ENCODE data around the gene KIF20A. TPM values are rescaled to one million over a fixed set of nuclear protein-coding genes. Genes with fewer than 3 reads are reported as not detected.

The KIF20A gene
- total RNA-seq, 4 donors from 2014 or later, result 33.8 TPM; not detected in 3

DNA sequence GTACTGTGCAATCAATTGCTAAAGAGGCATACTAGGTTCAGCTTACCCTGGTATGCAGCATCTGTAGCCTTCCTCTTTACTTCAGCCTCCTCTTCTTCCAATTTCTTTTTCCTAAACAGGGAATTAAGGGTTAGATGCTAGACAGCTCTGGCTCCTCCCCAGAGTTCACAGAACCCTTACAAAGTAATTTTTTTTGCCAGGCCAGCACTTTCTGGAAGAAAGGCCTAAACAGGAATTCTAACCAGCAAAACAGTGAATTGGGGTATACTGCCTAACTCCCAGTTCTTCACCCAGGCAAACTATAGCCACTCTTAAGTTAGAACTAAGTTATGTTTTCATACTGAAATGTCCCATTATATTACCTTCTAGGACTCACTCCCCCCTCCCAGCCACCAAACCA, 8.6 kb upstream of the KIF20A start:
- intact Hi-C loops (cut with DNase I; ENCODE audit: low total_unique reads), result no loop called here

GRCh38 chr5:138177941-138178515, 884 bp upstream of the KIF20A start:
- Histone ChIP-seq H3K9me3 (no peaks in the 10 kb centered on the region), H3K27me3 (no peaks in the 10 kb centered on the region), H3K4me1 (peaks cover 0 to 4% of the 10 kb centered on the region in 2 donors), H3K27ac (peak overlapping the region; percentile 93 to 95), H3K36me3 (no peaks in the 10 kb centered on the region), H3K4me3 (peak overlapping the region; percentile 59 to 93)
- TF ChIP-seq CTCF (IDR thresholded peaks at IDR 0.05) (no peak), POLR2A (IDR thresholded peaks at IDR 0.05) (no peak)
- DNase-seq, result no peak
- intact Hi-C loops (cut with DNase I; ENCODE audit: low total_unique reads), result no loop called here

More for the DNA sequence above, 8.6 kb upstream of the KIF20A start:
- DNase-seq, result no peak
- Histone ChIP-seq H3K36me3 (no peaks in the 10 kb centered on the region), H3K27me3 (no peaks in the 10 kb centered on the region), H3K27ac (no peak overlapping the region), H3K4me3 (no peak overlapping the region), H3K9me3 (no peaks in the 10 kb centered on the region), H3K4me1 (no peaks in the 10 kb centered on the region)
- TF ChIP-seq POLR2A (IDR thresholded peaks at IDR 0.05), result no peak
- no peak for TF ChIP-seq CTCF (IDR thresholded peaks at IDR 0.05)

DNA sequence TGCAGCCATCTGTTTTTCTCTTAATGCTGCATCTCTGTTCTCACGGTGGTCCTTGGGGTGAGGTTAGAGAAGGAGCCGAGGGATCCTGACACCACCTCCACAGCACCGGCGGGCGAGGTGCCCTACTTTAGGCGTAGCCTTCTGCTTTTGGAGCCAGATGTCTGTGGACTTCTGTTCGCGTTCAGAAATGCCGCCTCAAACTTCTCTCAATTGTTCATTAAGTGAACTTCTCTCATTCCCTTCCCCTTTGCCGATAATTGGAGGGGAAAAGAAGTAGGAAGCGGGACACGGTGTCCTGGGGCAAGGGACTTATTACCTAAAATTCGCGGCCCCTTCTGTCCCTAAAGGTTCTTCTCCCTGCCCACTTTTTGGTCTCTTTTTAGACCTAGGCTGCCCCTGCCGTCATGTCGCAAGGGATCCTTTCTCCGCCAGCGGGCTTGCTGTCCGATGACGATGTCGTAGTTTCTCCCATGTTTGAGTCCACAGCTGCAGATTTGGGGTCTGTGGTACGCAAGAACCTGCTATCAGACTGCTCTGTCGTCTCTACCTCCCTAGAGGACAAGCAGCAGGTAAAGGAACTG, 455 bp downstream of the KIF20A start:
- intact Hi-C loops (cut with DNase I; ENCODE audit: low total_unique reads), result no loop called here

DNA sequence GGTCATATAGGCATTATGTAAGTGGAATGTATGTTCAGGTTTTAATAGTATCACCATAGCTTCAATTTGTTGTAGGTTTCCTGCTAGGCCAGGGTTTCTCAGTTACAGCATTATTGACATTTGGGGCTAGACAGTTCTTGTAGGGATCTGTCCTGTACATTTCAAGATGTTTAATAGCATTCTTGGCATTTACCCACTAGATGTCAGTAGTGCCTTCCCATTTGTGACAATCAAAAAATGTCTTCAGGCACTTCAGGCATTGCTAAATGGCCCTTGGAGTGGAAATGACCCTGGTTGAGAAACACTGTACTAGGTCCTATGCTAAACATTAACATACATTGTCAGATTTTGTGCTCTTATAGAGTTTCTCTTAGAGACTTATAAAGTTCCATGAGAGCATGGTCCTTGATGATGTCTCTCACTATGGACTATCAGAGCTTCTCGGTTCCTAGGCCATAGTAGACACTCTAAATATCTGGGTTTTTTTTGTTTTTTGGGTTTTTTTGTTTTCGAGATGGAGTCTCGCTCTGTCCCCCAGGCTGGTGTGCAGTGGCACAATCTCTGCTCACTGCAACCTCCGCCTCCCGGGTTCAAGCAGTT, 1.4 kb downstream of the KIF20A start:
- Histone ChIP-seq H3K9me3 (no peaks in the 10 kb centered on the region), H3K4me3 (no peak overlapping the region), H3K4me1 (peaks cover 0 to 4% of the 10 kb centered on the region in 2 donors), H3K27ac (no peak overlapping the region), H3K36me3 (no peaks in the 10 kb centered on the region), H3K27me3 (no peaks in the 10 kb centered on the region)
- DNase-seq, result no peak
- TF ChIP-seq POLR2A (IDR thresholded peaks at IDR 0.05) (no peak), CTCF (IDR thresholded peaks at IDR 0.05) (no peak)
- intact Hi-C loops (cut with DNase I; ENCODE audit: low total_unique reads), result no loop called here

More for the DNA sequence above, 455 bp downstream of the KIF20A start:
- Histone ChIP-seq H3K4me3 (peak overlapping the region; percentile 59 to 93), H3K27ac (no peak overlapping the region), H3K36me3 (no peaks in the 10 kb centered on the region), H3K4me1 (peaks cover 0 to 4% of the 10 kb centered on the region in 2 donors), H3K9me3 (no peaks in the 10 kb centered on the region), H3K27me3 (no peaks in the 10 kb centered on the region)
- DNase-seq, result no peak
- no peak for TF ChIP-seq POLR2A (IDR thresholded peaks at IDR 0.05)
- TF ChIP-seq CTCF (IDR thresholded peaks at IDR 0.05), result no peak

DNA sequence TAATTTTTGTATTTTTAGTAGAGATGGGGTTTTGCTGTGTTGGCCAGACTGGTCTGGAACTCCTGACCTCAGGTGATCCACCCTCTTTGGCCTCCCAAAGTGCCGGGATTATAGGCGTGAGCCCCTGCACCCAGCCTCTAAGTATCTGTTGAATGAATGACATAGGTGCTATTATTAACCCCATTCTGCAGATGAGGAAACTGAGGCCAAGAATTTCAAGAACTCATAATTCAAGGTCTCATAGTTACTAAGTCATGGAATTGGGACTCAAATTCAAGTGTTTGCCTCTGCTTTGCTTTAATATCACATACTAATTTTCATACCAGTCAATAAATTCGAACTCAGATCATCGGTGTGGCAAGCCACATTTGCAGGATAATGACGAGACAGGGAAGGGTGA, 1.9 kb downstream of the KIF20A start:
- no peaks in the 10 kb centered on the region for H3K36me3 ChIP-seq
- no peak for TF ChIP-seq CTCF (IDR thresholded peaks at IDR 0.05)
- no peak for TF ChIP-seq POLR2A (IDR thresholded peaks at IDR 0.05)
- no peak overlapping the region for H3K27ac ChIP-seq
- intact Hi-C loops (cut with DNase I; ENCODE audit: low total_unique reads), result no loop called here
- DNase-seq, result no peak
- H3K4me3 ChIP-seq, result no peak overlapping the region
- peaks cover 0 to 4% of the 10 kb centered on the region in 2 donors for H3K4me1 ChIP-seq
- no peaks in the 10 kb centered on the region for H3K9me3 ChIP-seq
- H3K27me3 ChIP-seq, result no peaks in the 10 kb centered on the region

Measured in uterus (tissue), 4 donors.